ENCODE results near the gene CRYBA1.

The CRYBA1 gene

GRCh38 chr17:29209073-29209472 is 37.6 kb upstream of the CRYBA1 start:
- TF ChIP-seq L3MBTL2 (conservative IDR thresholded peaks at IDR 0.05) = no peak
- no peak for TF ChIP-seq FOXM1 (IDR thresholded peaks at IDR 0.05; ENCODE audit: borderline replicate concordance)
- TF ChIP-seq ZNF384 (IDR thresholded peaks at IDR 0.05) = no peak
- TF ChIP-seq HDGF (IDR thresholded peaks at IDR 0.05; ENCODE audit: borderline replicate concordance) = no peak
- TF ChIP-seq PKNOX1 (IDR thresholded peaks at IDR 0.05) = no peak
- TF ChIP-seq TARDBP (IDR thresholded peaks at IDR 0.05) = no peak
- no peak for TF ChIP-seq ELF4 (IDR thresholded peaks at IDR 0.05)
- CTCF ChIA-PET = interaction anchor here (1.0 to 1.2 kb wide), 2 partner anchors 60 to 64 kb away, joined by 3 to 4 read pairs; no protein-coding TSS in a partner anchor
- DNase-seq (ENCODE audit: extremely low spot score) = no peak
- POLR2A ChIA-PET = interaction anchor here (1.0 to 1.3 kb wide), 2 partner anchors 60 to 85 kb away, joined by 3 to 4 read pairs; partner anchors contain the start of gene NUFIP2

- POLR2A ChIA-PET = no interaction called here
- no peak for TF ChIP-seq ARNT (IDR thresholded peaks at IDR 0.05)
- CTCF ChIA-PET = interaction anchor here (0.6 kb wide), 1 partner anchor 72 kb away, joined by 3 read pairs; no protein-coding TSS in a partner anchor
- DNase-seq (ENCODE audit: extremely low spot score) = no peak
Measured at GRCh38 chr17:29210879-29211278, 35.8 kb upstream of the CRYBA1 start.

- TF ChIP-seq BHLHE40 (IDR thresholded peaks at IDR 0.05; ENCODE audit: borderline replicate concordance) = no peak
- TF ChIP-seq FOXK2 (IDR thresholded peaks at IDR 0.05) = no peak
- no peak for TF ChIP-seq NFRKB (IDR thresholded peaks at IDR 0.05)
- CTCF ChIA-PET = interaction anchor here (1.3 kb wide), 2 partner anchors 63 to 95 kb away, joined by 5 read pairs; no protein-coding TSS in a partner anchor
- POLR2A ChIA-PET = interaction anchor here (1.0 kb wide), 1 partner anchor 63 kb away, joined by 4 read pairs; no protein-coding TSS in a partner anchor
- DNase-seq (ENCODE audit: extremely low spot score) = no peak
Measured at GRCh38 chr17:29212094-29212631, 34.5 kb upstream of the CRYBA1 start.

GRCh38 chr17:29212681-29213121 is 34.0 kb upstream of the CRYBA1 start:
- ChIA-PET POLR2A (no interaction called here), CTCF (interaction anchor here (1.3 kb wide), 2 partner anchors 64 to 95 kb away, joined by 5 read pairs; no protein-coding TSS in a partner anchor)
- TF ChIP-seq HDGF (IDR thresholded peaks at IDR 0.05; ENCODE audit: borderline replicate concordance) (no peak), FOXA1 (IDR thresholded peaks at IDR 0.05) (no peak), NFRKB (IDR thresholded peaks at IDR 0.05) (no peak), SP1 (IDR thresholded peaks at IDR 0.05) (no peak), ZNF384 (IDR thresholded peaks at IDR 0.05) (no peak), BHLHE40 (IDR thresholded peaks at IDR 0.05; ENCODE audit: borderline replicate concordance) (no peak), PKNOX1 (IDR thresholded peaks at IDR 0.05) (no peak), TARDBP (IDR thresholded peaks at IDR 0.05) (no peak), ELF4 (IDR thresholded peaks at IDR 0.05) (no peak), SUZ12 (IDR thresholded peaks at IDR 0.05) (no peak), CTBP1 (IDR thresholded peaks at IDR 0.05; ENCODE audit: borderline replicate concordance) (no peak), ARNT (IDR thresholded peaks at IDR 0.05) (no peak), L3MBTL2 (conservative IDR thresholded peaks at IDR 0.05) (no peak)
- DNase-seq (ENCODE audit: extremely low spot score) = no peak

- no peak for DNase-seq (ENCODE audit: extremely low spot score)
- ChIA-PET CTCF (interaction anchor here (0.5 to 1.2 kb wide), 3 partner anchors 11 to 66 kb away, joined by 3 to 4 read pairs (median 3); no protein-coding TSS in a partner anchor), POLR2A (no interaction called here)
- TF ChIP-seq ZNF384 (IDR thresholded peaks at IDR 0.05) = no peak
- TF ChIP-seq FOXM1 (IDR thresholded peaks at IDR 0.05; ENCODE audit: borderline replicate concordance) = no peak
- TF ChIP-seq CTBP1 (IDR thresholded peaks at IDR 0.05; ENCODE audit: borderline replicate concordance) = no peak
- TF ChIP-seq PKNOX1 (IDR thresholded peaks at IDR 0.05) = no peak
- no peak for TF ChIP-seq FOXK2 (IDR thresholded peaks at IDR 0.05)
- no peak for TF ChIP-seq ELF4 (IDR thresholded peaks at IDR 0.05)
- TF ChIP-seq NFRKB (IDR thresholded peaks at IDR 0.05) = no peak
Measured at GRCh38 chr17:29214215-29215146, 32.2 kb upstream of the CRYBA1 start.

GRCh38 chr17:29215174-29215573 is 31.5 kb upstream of the CRYBA1 start:
- ChIA-PET POLR2A (no interaction called here), CTCF (interaction anchor here (0.5 to 1.2 kb wide), 3 partner anchors 11 to 70 kb away, joined by 3 to 4 read pairs (median 4); no protein-coding TSS in a partner anchor)
- DNase-seq (ENCODE audit: extremely low spot score) = no peak
- TF ChIP-seq FOXA1 (IDR thresholded peaks at IDR 0.05) (no peak), FOXM1 (IDR thresholded peaks at IDR 0.05; ENCODE audit: borderline replicate concordance) (no peak), BHLHE40 (IDR thresholded peaks at IDR 0.05; ENCODE audit: borderline replicate concordance) (no peak), CTBP1 (IDR thresholded peaks at IDR 0.05; ENCODE audit: borderline replicate concordance) (no peak), LEF1 (IDR thresholded peaks at IDR 0.05; ENCODE audit: borderline replicate concordance) (no peak), HDGF (IDR thresholded peaks at IDR 0.05; ENCODE audit: borderline replicate concordance) (no peak)
